Ecto neural progenitor cell (in vitro differentiated cells): ENCODE data around the gene PDE4D.

Experiments
- DNase-seq: peaks from one replicate; pipeline ENCODE4 v3.0.0-alpha.2; 2018; ENCODE audit warnings: low spot score

PDE4D gene

GRCh38 chr5:59039296-59040023 lies 854.1 kb downstream of the PDE4D start:
- peak; percentile 79 for DNase-seq

- DNase-seq, result peak; percentile 64
Observed at GRCh38 chr5:59038798-59039295, 854.7 kb downstream of the PDE4D start.

- DNase-seq, result no peak
Observed at GRCh38 chr5:59037941-59038797, 855.4 kb downstream of the PDE4D start.

- no peak for DNase-seq
Observed at GRCh38 chr5:59037453-59037852, 856.1 kb downstream of the PDE4D start.

- DNase-seq, result no peak
Observed at GRCh38 chr5:59037041-59037440, 856.5 kb downstream of the PDE4D start.

- DNase-seq, result no peak
Observed at GRCh38 chr5:59036274-59036961, 857.1 kb downstream of the PDE4D start.

- DNase-seq, result no peak
Observed at GRCh38 chr5:59035681-59036080, 857.8 kb downstream of the PDE4D start.

GRCh38 chr5:59034498-59035186 lies 858.9 kb downstream of the PDE4D start:
- no peak for DNase-seq

- DNase-seq, result no peak
Observed at GRCh38 chr5:59027145-59027907, 866.2 kb downstream of the PDE4D start.

GRCh38 chr5:59025734-59026133 lies 867.8 kb downstream of the PDE4D start:
- no peak for DNase-seq

GRCh38 chr5:59021837-59022514 lies 871.5 kb downstream of the PDE4D start:
- DNase-seq, result no peak

GRCh38 chr5:59021286-59021673 lies 872.2 kb downstream of the PDE4D start:
- no peak for DNase-seq

- DNase-seq, result no peak
Observed at GRCh38 chr5:59020611-59021285, 872.8 kb downstream of the PDE4D start.

GRCh38 chr5:59019078-59019477 lies 874.4 kb downstream of the PDE4D start:
- DNase-seq, result no peak

- DNase-seq, result no peak
Observed at GRCh38 chr5:59016925-59017324, 876.6 kb downstream of the PDE4D start.

- DNase-seq, result no peak
Observed at GRCh38 chr5:59008816-59009473, 884.6 kb downstream of the PDE4D start.

- DNase-seq, result no peak
Observed at GRCh38 chr5:59007460-59008063, 886.0 kb downstream of the PDE4D start.

GRCh38 chr5:59005934-59006701 lies 887.4 kb downstream of the PDE4D start:
- DNase-seq, result no peak
